Measurements from ENCODE around the gene PIK3R3.
A peak's percentile ranks its signal among the peaks of the same experiment; 100 is the strongest.

DNA sequence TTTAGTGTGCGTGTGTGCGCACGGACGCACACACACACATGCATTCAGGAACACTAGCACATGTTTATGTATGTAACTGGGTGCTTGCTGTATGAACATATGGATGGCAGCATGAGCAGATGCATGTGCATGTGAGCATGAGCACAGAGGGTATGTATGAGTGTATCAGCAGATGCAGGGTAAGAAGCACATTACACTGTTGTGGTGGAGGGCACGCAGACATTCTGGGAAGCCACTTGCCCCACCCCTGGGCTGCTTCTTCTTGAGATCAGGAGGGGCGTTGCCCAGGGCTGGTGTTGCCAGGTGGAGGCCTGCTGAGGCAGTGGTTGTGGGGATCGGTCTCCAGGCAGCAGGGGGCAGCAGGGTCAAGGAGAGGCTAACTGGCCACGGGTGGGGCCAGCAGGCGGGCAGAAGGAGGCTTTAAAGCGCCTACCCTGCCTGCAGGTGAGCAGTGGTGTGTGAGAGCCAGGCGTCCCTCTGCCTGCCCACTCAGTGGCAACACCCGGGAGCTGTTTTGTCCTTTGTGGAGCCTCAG lies 47.7 kb upstream of the PIK3R3 start:
- TF ChIP-seq CTCF (IDR thresholded peaks at IDR 0.05) (peak in 1 of 3 donors; percentile 16), POLR2A (IDR thresholded peaks at IDR 0.05) (no peak)
